H1 (cell line): ENCODE results near the gene IL19. TPM values are rescaled to one million over a fixed set of nuclear protein-coding genes. Genes with fewer than 3 reads are reported as not detected.

Experiments
- CTCF ChIA-PET: fragments of 300-600 bp; sonication (Branson Sonifier 250); formaldehyde crosslinking; loops from one replicate; lab custom pipeline; 2021; ENCODE audit not compliant: partially characterized antibody; lab: Charles Lee
- POLR2A ChIA-PET: fragments of 300-600 bp; sonication (Branson Sonifier 250); formaldehyde crosslinking; loops from one replicate; lab custom pipeline; 2021; ENCODE audit warnings: inconsistent platforms; ENCODE audit not compliant: partially characterized antibody; lab: Charles Lee
- DNase-seq, 2 experiments: peaks; one replicate each; pipeline versions ENCODE4 v3.0.0 to v3.0.0-alpha.2; 2010 to 2022; ENCODE audit warnings: low spot score in 2 of 2, low read depth in 1 of 2, mixed read lengths in 1 of 2
- FAIRE-seq: peaks from 2 replicates; lab custom pipeline; 2011; peaks lifted over from hg19 to GRCh38; lab: Jason Lieb, UNC
- H2AFZ ChIP-seq: 2 replicates; pipeline ENCODE4 v1.8.1; 2012; ENCODE audit warnings: low read length, inconsistent platforms
- H2AK5ac ChIP-seq: 2 replicates; pipeline ENCODE4 v1.6.1; 2013; ENCODE audit warnings: low read depth, low read length
- H2BK120ac ChIP-seq: replicated peaks from 2 replicates; pipeline ENCODE3; 2013; ENCODE audit warnings: low read depth, low read length, inconsistent platforms
- H2BK12ac ChIP-seq: 2 replicates; pipeline ENCODE4 v1.6.1; 2013; ENCODE audit warnings: low read depth, low read length
- H2BK15ac ChIP-seq: 2 replicates; pipeline ENCODE4 v1.6.1; 2013; ENCODE audit warnings: low read length
- H2BK20ac ChIP-seq: 2 replicates; pipeline ENCODE4 v1.6.1; 2013; ENCODE audit warnings: low read length
- H2BK5ac ChIP-seq: 2 replicates; pipeline ENCODE4 v1.6.1; 2013; ENCODE audit warnings: low read depth, low read length
- H3K14ac ChIP-seq: 2 replicates; pipeline ENCODE4 v1.6.1; 2013; ENCODE audit warnings: inconsistent platforms; ENCODE audit not compliant: insufficient read length
- H3K18ac ChIP-seq: 2 replicates; pipeline ENCODE4 v1.6.1; 2013; ENCODE audit warnings: low read length; ENCODE audit errors: extremely low read depth
- H3K23ac ChIP-seq: 2 replicates; pipeline ENCODE4 v1.6.1; 2013; ENCODE audit warnings: inconsistent platforms; ENCODE audit not compliant: insufficient read length
- H3K23me2 ChIP-seq: 2 replicates; pipeline ENCODE4 v1.6.1; 2013; ENCODE audit warnings: low read depth, low read length
- H3K27ac ChIP-seq: 2 replicates; pipeline ENCODE4 v1.6.1; 2011; ENCODE audit warnings: low read depth, low read length, inconsistent platforms
- H3K27me3 ChIP-seq, 4 experiments: replicated peaks in 1 of 4; 1 replicate in 1 of 4; 2 replicates in 3 of 4; pipeline versions ENCODE4 v1.6.1 to v1.8.1; 2011 to 2013; ENCODE audit warnings: low read length in 3 of 4, mild to moderate bottlenecking in 3 of 4, inconsistent platforms in 2 of 4, mixed read lengths in 2 of 4, moderate library complexity in 1 of 4; ENCODE audit not compliant: control insufficient read depth in 3 of 4, insufficient read depth in 3 of 4; ENCODE audit errors: extremely low read depth in 1 of 4
- H3K36me3 ChIP-seq, 4 experiments: 2 replicates each; pipeline versions ENCODE4 v1.6.1 to v1.8.1; 2011 to 2013; ENCODE audit warnings: mild to moderate bottlenecking in 4 of 4, low read length in 3 of 4, moderate library complexity in 2 of 4, control low read depth in 1 of 4, inconsistent platforms in 1 of 4; ENCODE audit not compliant: insufficient read depth in 4 of 4, control insufficient read depth in 2 of 4
- H3K4ac ChIP-seq: replicated peaks from 2 replicates; pipeline ENCODE3; 2013; ENCODE audit warnings: low read length, low read depth, mixed read lengths, inconsistent platforms; ENCODE audit not compliant: insufficient read length
- H3K4me1 ChIP-seq, 4 experiments: replicated peaks in 1 of 4; 1 replicate in 1 of 4; 2 replicates in 3 of 4; pipeline versions ENCODE4 v1.6.1 to v1.8.1; 2011 to 2013; ENCODE audit warnings: low read length in 3 of 4, inconsistent platforms in 2 of 4, mixed read lengths in 1 of 4; ENCODE audit not compliant: insufficient read depth in 4 of 4, control insufficient read depth in 3 of 4
- H3K4me2 ChIP-seq, 2 experiments: 2 replicates each; pipeline versions ENCODE4 v1.6.1 to v1.8.1; 2011 to 2013; ENCODE audit warnings: low read depth in 2 of 2, low read length in 2 of 2, control low read depth in 1 of 2, inconsistent platforms in 1 of 2, mild to moderate bottlenecking in 1 of 2; ENCODE audit not compliant: insufficient read depth in 1 of 2
- H3K4me3 ChIP-seq, 4 experiments: fragments of 200-600, 300-600 bp in 1 of 4; sonication (generic), shearing (Covaris generic), sonication (Bioruptor Twin) in 1 of 4; 2 replicates each; pipeline versions ENCODE4 v1.5.1 to v1.8.1; 2011 to 2016; ENCODE audit warnings: low read length in 4 of 4, low read depth in 3 of 4, control low read depth in 2 of 4, inconsistent platforms in 2 of 4, mild to moderate bottlenecking in 2 of 4, mixed read lengths in 1 of 4, moderate library complexity in 1 of 4; ENCODE audit not compliant: insufficient read depth in 2 of 4; ENCODE audit errors: extremely low read depth in 1 of 4
- H3K56ac ChIP-seq: replicated peaks from 2 replicates; pipeline ENCODE3; 2013; ENCODE audit warnings: low read depth, mild to moderate bottlenecking, mixed read lengths, low read length, inconsistent platforms; ENCODE audit not compliant: insufficient read length
- H3K79me1 ChIP-seq: 2 replicates; pipeline ENCODE4 v1.6.1; 2013; ENCODE audit warnings: low read depth, low read length, control low read depth
- H3K79me2 ChIP-seq, 2 experiments: 2 replicates each; pipeline versions ENCODE4 v1.6.1 to v1.8.1; 2012 to 2013; ENCODE audit warnings: low read length in 2 of 2, mild to moderate bottlenecking in 2 of 2, inconsistent platforms in 1 of 2; ENCODE audit not compliant: insufficient read depth in 2 of 2, control insufficient read depth in 1 of 2
- H3K9ac ChIP-seq, 4 experiments: replicated peaks in 1 of 4; 1 replicate in 1 of 4; 2 replicates in 3 of 4; pipeline versions ENCODE4 v1.6.1 to v1.8.1; 2011 to 2013; ENCODE audit warnings: low read depth in 3 of 4, low read length in 3 of 4, control low read depth in 2 of 4, mild to moderate bottlenecking in 2 of 4, moderate library complexity in 2 of 4, inconsistent platforms in 1 of 4; ENCODE audit errors: extremely low read depth in 1 of 4
- H3K9me3 ChIP-seq, 2 experiments: 2 replicates each; pipeline versions ENCODE4 v1.6.1 to v1.8.1; 2012 to 2013; ENCODE audit warnings: mild to moderate bottlenecking in 2 of 2, moderate library complexity in 2 of 2, control low read depth in 1 of 2, inconsistent platforms in 1 of 2, low read depth in 1 of 2, low read length in 1 of 2, mixed read lengths in 1 of 2; ENCODE audit not compliant: insufficient read depth in 2 of 2
- H4K20me1 ChIP-seq, 2 experiments: replicated peaks in 1 of 2; 2 replicates each; pipeline versions ENCODE3 to v1.8.1; 2011 to 2013; ENCODE audit warnings: inconsistent platforms in 2 of 2, low read length in 2 of 2, mild to moderate bottlenecking in 1 of 2; ENCODE audit not compliant: insufficient read depth in 2 of 2, control insufficient read depth in 1 of 2
- H4K5ac ChIP-seq: 2 replicates; pipeline ENCODE4 v1.6.1; 2013; ENCODE audit warnings: low read length, low read depth, mixed read lengths, inconsistent platforms; ENCODE audit not compliant: insufficient read length
- H4K8ac ChIP-seq: 2 replicates; pipeline ENCODE4 v1.8.0; 2013; ENCODE audit warnings: mild to moderate bottlenecking, moderate library complexity, low read length, inconsistent platforms; ENCODE audit not compliant: insufficient read depth; ENCODE audit errors: extremely low read depth
- H4K91ac ChIP-seq: replicated peaks from 2 replicates; pipeline ENCODE3; 2013; ENCODE audit warnings: low read length, mixed read lengths, inconsistent platforms; ENCODE audit not compliant: insufficient read length
- RAD21 ChIP-seq, 2 experiments: IDR thresholded peaks in 1 of 2; conservative IDR thresholded peaks in 1 of 2; 2 replicates each; pipeline ENCODE4 v1.6.1; 2011; ENCODE audit warnings: low read depth in 2 of 2, low read length in 2 of 2, improper control_type of control experiment in 1 of 2, inconsistent platforms in 1 of 2, mild to moderate bottlenecking in 1 of 2, moderate library complexity in 1 of 2
- SIN3A ChIP-seq, 2 experiments: IDR thresholded peaks in 1 of 2; conservative IDR thresholded peaks in 1 of 2; 2 replicates each; pipeline ENCODE4 v1.6.1; 2011 to 2012; ENCODE audit warnings: low read length in 2 of 2, improper control_type of control experiment in 1 of 2, low read depth in 1 of 2, mild to moderate bottlenecking in 1 of 2
- TBP ChIP-seq: IDR thresholded peaks from 2 replicates; pipeline ENCODE4 v1.6.1; 2011; ENCODE audit warnings: low read depth, low read length, improper control_type of control experiment
- WGBS, 2 experiments: shearing (Covaris generic) in 1 of 2; methylation state at CpG; one replicate each; pipeline versions ENCODE4 v1.1.6 to v1.1.7; 2013 to 2015; ENCODE audit warnings: low lambda C conversion rate in 2 of 2, mixed read lengths in 2 of 2, inconsistent platforms in 1 of 2, low coverage in 1 of 2, missing lambda C conversion rate in 1 of 2; ENCODE audit not compliant: insufficient replicate concordance in 2 of 2, insufficient coverage in 1 of 2, insufficient read length in 1 of 2; ENCODE audit errors: extremely low coverage in 1 of 2, missing lambda C conversion rate in 1 of 2; 5-methylcytosine and 5-hydroxymethylcytosine counted together
- polyA plus RNA-seq, 7 experiments: library from polyadenylated mRNA; depleted of rRNA in 3 of 7; stranded (reverse) in 5 of 7; unstranded in 2 of 7; fragments of >200 nt in 5 of 7; fragments of 200-250 nt in 2 of 7; gene quantifications; 1 replicate in 5 of 7; 2 replicates in 1 of 7; 4 replicates in 1 of 7; pipeline versions ENCODE4 v1.2.1 to v1.2.3, GENCODE V29; 2011 to 2013; ENCODE audit warnings: missing spikeins in 2 of 7, mixed read lengths in 2 of 7
- total RNA-seq: library from RNA; stranded (reverse); fragmentation: NEBNext Ultra II Directional; extraction: Animal tissue kit (Norgen Biotek cat#: 25700); gene quantifications from 2 replicates; pipeline ENCODE4 v1.2.1, GENCODE V29; 2021

Gene IL19
- total and polyA plus RNA-seq, 2 of the 8 experiments (the other 6 are each of a cell fraction or from before 2014, with no cell fraction given): not detected

DNA sequence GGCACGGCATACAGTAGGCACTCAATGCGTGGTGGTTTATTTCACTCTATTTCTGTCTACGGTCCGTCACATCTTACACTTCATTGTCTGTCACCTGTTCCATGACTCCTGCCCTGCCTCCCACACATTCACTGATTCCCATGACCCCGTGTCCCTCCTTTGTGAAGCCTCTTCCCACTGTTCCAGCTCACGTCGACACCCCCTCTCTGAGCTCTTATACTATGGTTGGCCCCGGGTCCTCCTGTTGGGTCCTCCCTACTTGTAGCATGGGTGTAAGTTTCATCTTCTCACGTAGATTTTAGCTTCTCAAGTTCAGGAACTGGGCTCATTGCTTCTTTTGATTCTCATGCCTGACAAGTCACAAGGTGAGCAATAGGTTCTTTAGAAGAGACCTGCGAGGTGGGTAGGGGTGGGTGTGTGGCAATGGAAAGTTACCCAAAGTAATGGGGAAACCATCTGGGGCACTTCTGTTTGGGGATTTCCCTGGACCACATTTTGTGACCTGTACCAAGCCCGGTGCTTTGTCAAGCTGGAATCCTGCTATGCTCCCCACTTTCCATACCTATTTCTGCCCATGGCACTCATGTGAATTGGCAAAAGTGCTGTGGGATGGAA, 23.8 kb downstream of the IL19 start:
- Histone ChIP-seq H4K91ac (no peak overlapping the region), H2AK5ac (no peak overlapping the region), H3K23me2 (no peaks in the 10 kb centered on the region), H3K4me3 (no peak overlapping the region), H3K9me3 (no peaks in the 10 kb centered on the region), H2BK5ac (no peak overlapping the region), H3K27ac (no peak overlapping the region), H3K9ac (no peak overlapping the region), H4K20me1 (no peaks in the 10 kb centered on the region), H3K36me3 (no peaks in the 10 kb centered on the region), H2BK120ac (no peak overlapping the region), H2BK20ac (no peak overlapping the region), H3K4me1 (no peaks in the 10 kb centered on the region), H3K56ac (no peak overlapping the region), H2BK15ac (no peak overlapping the region), H4K8ac (no peak overlapping the region), H2BK12ac (no peak overlapping the region), H3K79me1 (no peaks in the 10 kb centered on the region), H3K14ac (no peak overlapping the region), H3K23ac (no peak overlapping the region), H3K79me2 (no peaks in the 10 kb centered on the region), H3K18ac (no peak overlapping the region), H4K5ac (no peak overlapping the region), H2AFZ (no peak overlapping the region), H3K4me2 (no peak overlapping the region), H3K27me3 (no peaks in the 10 kb centered on the region), H3K4ac (no peak overlapping the region)
- 93% methylated on average over 11 of the region's 11 CpGs; no CpG with 5 or more reads in 1 of the 2 experiments for WGBS, 2 experiments
- ChIA-PET CTCF (interaction anchor here (0.6 to 2.5 kb wide), 9 partner anchors 10 to 139 kb away, joined by 3 to 15 read pairs (median 4); no protein-coding TSS in a partner anchor), POLR2A (no interaction called here)
- TF ChIP-seq SIN3A (conservative IDR thresholded peaks at IDR 0.05 in 1 of 2, IDR thresholded peaks at IDR 0.05 in 1 of 2; ENCODE audit: low read depth in 1 of 2, low read length in 2 of 2) (no peak), TBP (no peak), RAD21 (IDR thresholded peaks at IDR 0.05 in 1 of 2, conservative IDR thresholded peaks at IDR 0.05 in 1 of 2; ENCODE audit: low read depth in 2 of 2, low read length in 2 of 2) (no peak)
- DNase-seq: no peak
- no peak for FAIRE-seq
